ENCODE results near the gene AQP6.
A peak's percentile ranks its signal among the peaks of the same experiment; 100 is the strongest.

The AQP6 gene

GRCh38 chr12:49974231-49974675, 1.5 kb downstream of the AQP6 start:
- no peak for TF ChIP-seq CTCF (conservative IDR thresholded peaks at IDR 0.05; ENCODE audit: low read depth)
- CTCF ChIA-PET: interaction anchor here (0.6 kb wide), 1 partner anchor 65 kb away, joined by 4 read pairs; no protein-coding TSS in a partner anchor
- no peak for DNase-seq (ENCODE audit: low spot score)
- H3K27ac ChIP-seq: peak overlapping the region; percentile 13; the same call in 1 of the 2 replicates
- POLR2A ChIA-PET (ENCODE audit: low non-redundant PET): no interaction called here

- ChIA-PET CTCF (no interaction called here), POLR2A (ENCODE audit: low non-redundant PET) (no interaction called here)
- DNase-seq (ENCODE audit: low spot score): no peak
- TF ChIP-seq CTCF (conservative IDR thresholded peaks at IDR 0.05; ENCODE audit: low read depth): no peak
- peak overlapping the region; percentile 13 for H3K27ac ChIP-seq
These were observed 2.0 kb downstream of the AQP6 start for GRCh38 chr12:49974677-49975317.

GRCh38 chr12:49975318-49975761, 2.6 kb downstream of the AQP6 start:
- DNase-seq (ENCODE audit: low spot score): no peak
- ChIA-PET POLR2A (ENCODE audit: low non-redundant PET) (no interaction called here), CTCF (no interaction called here)
- no peak for TF ChIP-seq CTCF (conservative IDR thresholded peaks at IDR 0.05; ENCODE audit: low read depth)
- H3K27ac ChIP-seq: peak overlapping the region; percentile 13

GRCh38 chr12:49976557-49976956, 3.8 kb downstream of the AQP6 start:
- TF ChIP-seq CTCF (conservative IDR thresholded peaks at IDR 0.05; ENCODE audit: low read depth): no peak
- POLR2A ChIA-PET (ENCODE audit: low non-redundant PET): no interaction called here
- CTCF ChIA-PET: interaction anchor here (0.9 kb wide), 1 partner anchor 9 kb away, joined by 3 read pairs; no protein-coding TSS in a partner anchor
- H3K27ac ChIP-seq: no peak overlapping the region
- no peak for DNase-seq (ENCODE audit: low spot score)

- TF ChIP-seq CTCF (conservative IDR thresholded peaks at IDR 0.05; ENCODE audit: low read depth): no peak
- no peak overlapping the region for H3K27ac ChIP-seq
- DNase-seq (ENCODE audit: low spot score): no peak
- ChIA-PET CTCF (interaction anchor here (0.6 kb wide), 1 partner anchor 11 kb away, joined by 3 read pairs; no protein-coding TSS in a partner anchor), POLR2A (ENCODE audit: low non-redundant PET) (no interaction called here)
These were observed 5.4 kb downstream of the AQP6 start for GRCh38 chr12:49978125-49978524.

GRCh38 chr12:49979016-49979586, 6.4 kb downstream of the AQP6 start:
- no peak for DNase-seq (ENCODE audit: low spot score)
- no peak for TF ChIP-seq CTCF (conservative IDR thresholded peaks at IDR 0.05; ENCODE audit: low read depth)
- H3K27ac ChIP-seq: 0 out of 2 replicates have a peak overlapping the region, but pooled peaks have one; percentile 7
- ChIA-PET POLR2A (ENCODE audit: low non-redundant PET) (no interaction called here), CTCF (no interaction called here)
